HG02763 (cell line): ENCODE measurements around the gene EXD3.
"Not testable (repeated sequence)": the region's sequence is repeated elsewhere in the genome, so short reads cannot be mapped to it uniquely, and the experiment has no call there.

ENCODE experiments used
- ATAC-seq: cut with Tn5 transposase; IDR thresholded peaks from one replicate; pipeline ENCODE4 v1.9.1; 2021; ENCODE audit warnings: mild to moderate bottlenecking, moderate library complexity; ENCODE audit not compliant: unreplicated experiment

EXD3 gene

DNA sequence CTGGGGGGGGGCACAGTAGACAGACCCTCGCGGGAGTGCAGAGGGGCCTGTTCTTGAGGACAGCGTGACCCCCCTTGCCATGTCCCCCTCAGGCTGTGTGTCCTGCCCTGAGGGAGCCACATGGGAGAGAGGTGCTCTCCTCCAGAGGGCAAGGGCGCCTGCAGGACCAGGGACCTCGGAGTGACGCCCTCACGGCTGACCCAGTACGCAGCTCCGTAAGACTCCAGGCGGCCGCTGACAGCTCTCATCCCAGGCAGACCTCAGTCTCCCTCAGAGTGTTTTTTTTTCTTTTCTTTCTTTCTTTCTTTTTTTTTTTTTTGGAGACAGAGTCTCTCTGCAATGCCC, 27.3 kb downstream of the EXD3 start:
- ATAC-seq: no peak

DNA sequence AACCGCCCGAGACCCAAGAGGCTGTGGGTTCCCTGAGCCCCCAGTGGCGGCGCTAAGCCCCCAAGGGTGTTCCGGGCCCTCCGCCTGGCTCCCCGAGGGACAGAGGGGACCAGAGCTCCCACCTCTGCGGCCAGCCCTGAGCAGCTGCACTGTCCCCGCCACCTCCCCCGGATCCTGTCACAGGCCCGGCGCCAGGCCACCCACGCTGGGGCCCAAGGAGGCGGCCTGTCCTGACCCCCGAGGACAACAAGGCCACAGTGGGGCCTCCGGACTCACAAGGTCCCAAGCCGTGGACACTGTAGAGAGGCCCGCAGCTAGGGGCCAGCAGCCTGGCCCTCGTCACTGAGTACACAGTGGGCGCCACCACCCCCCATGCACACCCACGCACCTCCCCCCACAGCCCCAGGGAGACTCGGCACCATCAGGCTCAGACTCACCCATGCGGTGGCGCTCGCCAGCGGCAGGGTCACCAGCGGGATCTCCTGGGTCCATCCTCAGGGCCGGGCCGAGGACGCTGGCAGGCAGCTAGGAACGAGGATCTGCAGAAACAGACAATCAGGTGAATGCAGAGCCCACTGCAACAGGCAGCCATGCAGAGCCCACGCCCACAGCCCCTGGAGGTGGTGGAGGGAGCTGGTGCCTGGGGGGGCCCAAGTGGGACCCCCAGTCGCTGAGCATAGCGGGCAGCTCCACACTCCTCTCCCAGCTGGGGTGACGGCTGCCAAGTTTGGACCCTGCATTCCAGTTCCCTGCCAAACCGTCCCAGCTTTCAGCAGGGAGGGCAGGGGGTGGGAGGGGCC, 27.9 kb downstream of the EXD3 start:
- no peak for ATAC-seq

DNA sequence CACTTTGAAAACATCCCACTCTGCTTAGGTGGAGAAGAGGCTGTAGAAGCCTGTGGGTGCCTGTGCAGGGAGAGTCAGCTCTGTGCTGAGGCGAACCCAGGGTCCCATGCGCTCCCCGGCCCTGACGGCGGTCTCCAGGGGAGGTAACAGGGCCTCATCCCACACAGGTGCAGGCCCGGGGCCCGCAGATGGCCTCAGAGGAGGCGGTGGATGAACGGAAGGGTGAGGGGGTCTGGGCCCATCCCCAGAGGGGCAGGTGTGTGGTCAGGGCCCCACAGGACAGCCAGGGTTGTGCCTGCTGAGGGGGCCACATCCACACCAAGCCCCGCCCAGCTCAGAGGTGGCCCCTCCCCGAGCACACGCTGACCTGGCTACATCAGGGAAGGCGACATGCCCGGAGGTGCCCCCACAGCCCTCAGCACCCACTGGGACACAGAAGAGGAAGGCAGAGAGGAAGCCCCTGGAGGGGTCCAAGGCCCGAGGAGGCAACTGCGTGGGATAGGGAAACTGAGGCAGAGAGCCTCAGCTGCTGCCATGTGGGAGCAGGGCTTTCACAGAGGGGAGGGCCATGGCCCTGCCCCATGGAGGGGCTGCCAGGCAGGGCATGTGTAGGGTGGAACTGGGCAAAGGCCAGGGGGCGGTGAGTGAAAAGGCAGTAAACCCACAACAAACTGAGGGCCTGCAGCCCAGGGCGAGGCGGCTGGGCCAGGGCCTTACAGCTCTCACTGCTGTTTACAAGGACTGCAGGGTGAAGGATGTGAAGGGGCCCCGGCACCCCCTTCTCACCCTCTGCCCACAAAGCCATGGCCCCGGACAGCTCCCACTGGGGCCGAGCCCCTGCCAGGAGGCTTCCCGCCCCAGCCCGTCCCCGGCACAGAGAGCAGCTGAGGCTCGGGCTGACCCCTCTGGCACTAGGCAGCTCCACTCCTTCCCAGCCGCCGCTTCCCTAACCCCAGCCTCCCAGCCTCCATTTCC, 29.5 kb downstream of the EXD3 start:
- no peak for ATAC-seq

DNA sequence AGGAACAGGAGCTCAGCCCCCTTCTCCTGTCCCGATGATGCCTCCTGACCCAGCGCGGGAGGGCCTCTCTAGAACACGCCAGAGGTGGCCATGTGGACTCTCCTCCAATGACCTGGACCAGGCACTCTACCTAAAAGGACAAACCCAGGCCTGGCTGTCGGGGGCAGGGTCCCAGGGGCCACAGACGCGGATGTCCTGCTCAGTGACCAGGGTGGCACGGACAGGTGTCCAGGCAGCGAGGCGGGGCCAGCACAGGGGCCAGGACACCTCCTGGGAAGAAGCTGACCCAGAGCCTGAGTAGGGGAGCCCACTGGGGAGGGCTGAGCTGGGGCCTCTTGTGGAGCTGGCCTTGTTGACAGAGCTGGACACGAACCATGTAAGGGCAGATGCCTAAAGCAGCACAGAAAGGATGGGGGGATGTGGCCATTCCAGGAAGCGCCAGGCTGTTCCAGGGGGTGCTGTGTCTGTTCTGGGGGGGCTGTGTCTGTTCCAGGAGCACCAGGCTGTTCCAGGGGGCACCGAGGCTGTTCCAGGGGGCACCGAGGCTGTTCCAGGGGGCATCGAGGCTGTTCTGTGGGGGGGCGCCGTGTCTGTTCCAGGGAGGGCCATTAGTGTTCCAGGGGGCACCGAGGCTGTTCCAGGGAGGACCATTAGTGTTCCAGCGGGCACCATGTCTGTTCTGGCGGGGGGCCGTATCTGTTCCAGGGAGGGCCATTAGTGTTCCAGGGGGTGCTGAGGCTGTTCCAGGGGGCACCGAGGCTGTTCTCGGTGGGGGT, 30.5 kb downstream of the EXD3 start:
- no peak for ATAC-seq

DNA sequence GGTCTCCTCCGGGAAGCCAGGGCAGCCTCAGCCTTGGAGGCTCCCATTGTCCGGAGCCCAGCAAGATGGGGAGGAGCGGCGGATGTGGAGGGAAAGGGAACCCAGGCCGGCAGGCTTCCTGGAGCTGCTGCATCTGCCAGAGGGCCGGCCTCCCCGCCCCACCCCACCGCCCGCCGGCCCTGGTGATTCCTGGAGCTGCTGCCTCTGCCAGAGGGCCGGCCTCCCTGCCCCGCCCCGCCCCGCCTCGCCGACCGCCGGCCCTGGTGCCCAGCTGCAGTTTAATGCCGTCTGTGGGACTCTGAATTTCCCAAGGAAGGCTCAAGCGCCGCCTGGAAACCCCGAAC, 31.6 kb downstream of the EXD3 start:
- no peak for ATAC-seq

DNA sequence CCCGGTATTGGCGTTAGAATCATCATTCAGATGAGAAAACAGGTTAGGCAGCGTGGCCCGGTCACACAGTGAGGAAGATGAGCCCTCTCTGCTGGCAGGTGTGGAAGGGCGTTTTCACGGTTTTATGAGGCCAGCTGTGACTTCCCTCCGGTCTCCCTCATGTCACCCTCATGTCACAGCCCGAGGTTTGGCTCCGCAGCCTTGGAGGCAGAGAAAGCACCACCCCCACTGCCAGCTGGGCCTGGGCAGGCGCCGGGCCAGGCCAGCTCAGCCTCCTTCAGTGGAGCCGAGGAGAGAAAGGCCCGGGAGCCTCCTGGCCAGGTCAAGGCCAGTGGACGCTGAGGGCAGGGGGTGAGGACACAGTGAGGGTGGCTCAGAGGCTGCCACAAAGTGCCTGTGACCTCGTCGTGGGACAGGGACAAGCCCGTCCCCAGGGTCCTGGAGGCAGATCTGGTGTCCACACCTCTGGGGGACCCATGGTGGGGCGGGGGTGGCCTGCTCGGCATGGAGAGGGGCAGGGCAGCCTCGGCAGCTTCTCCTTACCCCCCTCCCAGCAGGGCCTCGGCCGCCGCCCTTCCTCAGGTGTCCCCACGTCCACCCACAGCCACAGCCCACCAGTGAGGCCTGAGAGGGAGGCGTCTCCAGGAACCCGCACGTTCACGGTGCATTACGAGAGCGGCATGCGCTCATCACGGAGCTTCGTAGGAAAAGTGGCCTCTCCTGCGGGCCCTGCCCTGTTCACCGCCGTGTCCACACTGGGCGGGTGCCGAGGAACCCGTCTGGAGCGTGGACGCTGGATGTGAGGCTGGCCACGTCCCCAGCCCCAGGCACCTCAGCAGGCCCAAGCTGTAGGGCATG, 32.2 kb downstream of the EXD3 start:
- ATAC-seq: no peak

- no peak for ATAC-seq
These were observed 33.6 kb downstream of the EXD3 start for GRCh38 chr9:137389428-137389746.

- no peak for ATAC-seq
These were observed 34.2 kb downstream of the EXD3 start for GRCh38 chr9:137388589-137389427.

GRCh38 chr9:137387891-137388560, 34.9 kb downstream of the EXD3 start:
- ATAC-seq: no peak

GRCh38 chr9:137387114-137387890, 35.7 kb downstream of the EXD3 start:
- no peak for ATAC-seq

- ATAC-seq: not testable (repeated sequence)
These were observed 36.4 kb downstream of the EXD3 start for GRCh38 chr9:137386507-137387113.

DNA sequence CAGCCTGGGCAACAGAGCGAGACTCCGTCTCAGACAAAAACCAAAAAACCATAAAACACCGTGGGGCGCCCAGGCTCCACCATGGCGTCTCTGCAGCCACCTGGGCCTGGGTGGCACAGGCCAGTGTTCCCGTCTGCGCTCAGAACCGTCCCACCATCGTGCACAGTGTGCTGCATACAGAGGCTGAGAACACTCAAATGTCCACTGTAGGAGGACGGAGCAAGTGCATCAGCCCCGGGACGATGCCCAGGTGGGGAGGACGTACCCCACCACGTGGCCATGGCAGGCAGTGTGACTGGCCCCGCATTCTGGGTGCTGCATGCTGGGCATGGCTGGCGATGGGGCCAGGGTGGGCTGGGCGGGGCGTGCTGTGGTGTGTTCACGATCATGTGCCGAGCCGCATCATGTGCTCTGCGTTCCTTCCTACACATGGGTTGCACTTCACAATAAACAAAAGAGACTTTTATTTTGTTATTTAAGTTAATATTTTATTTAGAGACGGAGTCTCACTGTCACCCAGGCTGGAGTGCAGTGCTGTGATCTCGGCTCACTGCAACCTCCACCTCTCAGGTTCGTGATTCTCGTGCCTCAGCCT, 37.8 kb downstream of the EXD3 start:
- no peak for ATAC-seq

- ATAC-seq: no peak
These were observed 38.9 kb downstream of the EXD3 start for GRCh38 chr9:137383784-137384756.

GRCh38 chr9:137383081-137383783, 39.7 kb downstream of the EXD3 start:
- no peak for ATAC-seq

DNA sequence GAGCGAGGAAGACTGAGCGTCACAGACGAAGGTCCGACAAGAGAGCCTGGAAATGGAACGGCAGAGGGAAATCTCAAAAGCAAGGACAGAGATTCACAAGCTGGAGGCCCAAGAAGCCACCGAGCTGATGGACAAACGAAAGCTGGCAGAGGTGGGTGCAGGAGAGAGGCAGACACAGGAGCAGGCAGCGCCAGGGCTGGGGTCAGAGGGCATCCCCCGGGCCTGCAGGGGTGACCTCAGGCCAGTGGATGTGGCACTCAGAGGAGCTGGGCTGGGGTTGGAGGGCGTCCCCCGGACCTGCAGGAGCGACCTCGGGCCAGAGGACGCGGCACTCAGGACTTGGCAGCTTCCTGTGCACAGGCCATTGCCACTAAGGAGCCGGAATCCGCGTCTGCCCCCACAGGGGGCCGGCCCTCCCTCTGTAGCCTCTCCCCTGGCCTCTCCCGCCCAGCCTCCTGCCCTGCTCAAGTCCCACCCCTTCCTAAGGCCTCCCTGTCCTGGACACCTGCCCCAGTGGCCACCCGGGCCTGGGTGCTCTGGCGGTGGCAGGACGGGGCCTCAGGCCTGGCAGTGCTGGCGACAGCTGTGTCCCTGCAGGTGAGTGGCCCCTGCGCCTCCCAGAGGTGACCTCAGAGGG, 40.4 kb downstream of the EXD3 start:
- no peak for ATAC-seq
